ENCODE data around the gene COQ9.

- TF ChIP-seq CTCF (conservative IDR thresholded peaks at IDR 0.05; ENCODE audit: low read depth, low read length) (no peak), EZH2phosphoT487 (IDR thresholded peaks at IDR 0.05; ENCODE audit: borderline replicate concordance, low read length) (no peak)
Measured at GRCh38 chr16:57446531-57447185, 621 bp upstream of the COQ9 start.
